Effector CD8-positive, alpha-beta T cell (primary cell): ENCODE measurements around the gene CPLANE1.
"Not testable (repeated sequence)": the region's sequence is repeated elsewhere in the genome, so short reads cannot be mapped to it uniquely, and the experiment has no call there.

Experiments
- DNase-seq: peaks from one replicate; lab custom pipeline; 2025; lab: John Stamatoyannopoulos, UW
- total RNA-seq, 4 experiments: gene quantifications; one replicate each; lab custom pipeline; 2026; lab: John Stamatoyannopoulos, UW

Gene CPLANE1
- total RNA-seq = 34.3 to 69.7 (median 53.1) reads per million in 4 experiments

- peak; percentile 20 for DNase-seq
Measured at GRCh38 chr5:37248970-37249814, at the start of gene CPLANE1. CPLANE1 (minus strand) TSS chr5:37249376; CDS start chr5:37247698, 1,678 bp downstream.

- not testable (repeated sequence) for DNase-seq
Measured at GRCh38 chr5:37296313-37296712, 47.1 kb upstream of the CPLANE1 start.

- DNase-seq = no peak
Measured at GRCh38 chr5:37283214-37283820, 34.1 kb upstream of the CPLANE1 start.

- no peak for DNase-seq
Measured at GRCh38 chr5:37275511-37275910, 26.3 kb upstream of the CPLANE1 start.

GRCh38 chr5:37272511-37272910 lies 23.3 kb upstream of the CPLANE1 start:
- no peak for DNase-seq

GRCh38 chr5:37268100-37268499 lies 18.9 kb upstream of the CPLANE1 start:
- not testable (repeated sequence) for DNase-seq

GRCh38 chr5:37255774-37256358 lies 6.7 kb upstream of the CPLANE1 start:
- DNase-seq = no peak

- no peak for DNase-seq
Measured at GRCh38 chr5:37254581-37254980, 5.4 kb upstream of the CPLANE1 start.

- no peak for DNase-seq
Measured at GRCh38 chr5:37251665-37252064, 2.5 kb upstream of the CPLANE1 start.

- no peak for DNase-seq
Measured at GRCh38 chr5:37249815-37250164, 614 bp upstream of the CPLANE1 start.

- no peak for DNase-seq
Measured at GRCh38 chr5:37248421-37248969, 681 bp downstream of the CPLANE1 start.

GRCh38 chr5:37247496-37247895 lies 1.7 kb downstream of the CPLANE1 start:
- DNase-seq = no peak

GRCh38 chr5:37247036-37247435 lies 2.1 kb downstream of the CPLANE1 start:
- no peak for DNase-seq

- DNase-seq = no peak
Measured at GRCh38 chr5:37234288-37234687, 14.9 kb downstream of the CPLANE1 start.

- no peak for DNase-seq
Measured at GRCh38 chr5:37226377-37226776, 22.8 kb downstream of the CPLANE1 start.

- no peak for DNase-seq
Measured at GRCh38 chr5:37222181-37222580, 27.0 kb downstream of the CPLANE1 start.

- not testable (repeated sequence) for DNase-seq
Measured at GRCh38 chr5:37220426-37220825, 28.8 kb downstream of the CPLANE1 start.

GRCh38 chr5:37219384-37219783 lies 29.8 kb downstream of the CPLANE1 start:
- DNase-seq = not testable (repeated sequence)

- no peak for DNase-seq
Measured at GRCh38 chr5:37217976-37218375, 31.2 kb downstream of the CPLANE1 start.

- no peak for DNase-seq
Measured at GRCh38 chr5:37214550-37214949, 34.6 kb downstream of the CPLANE1 start.

GRCh38 chr5:37212096-37212495 lies 37.1 kb downstream of the CPLANE1 start:
- no peak for DNase-seq

- DNase-seq = no peak
Measured at GRCh38 chr5:37211661-37212060, 37.5 kb downstream of the CPLANE1 start.
